GM19025 (cell line): ENCODE data around the gene FAM187B.

Experiments
- ATAC-seq: cut with Tn5 transposase; IDR thresholded peaks from one replicate; pipeline ENCODE4 v1.9.1; 2021; ENCODE audit warnings: mild to moderate bottlenecking, low read depth, moderate library complexity; ENCODE audit not compliant: unreplicated experiment

Gene FAM187B

GRCh38 chr19:35194012-35194984 is 34.2 kb downstream of the FAM187B start:
- ATAC-seq = no peak

- ATAC-seq = no peak
Measured at GRCh38 chr19:35184884-35185283, 43.7 kb downstream of the FAM187B start.

- ATAC-seq = no peak
Measured at GRCh38 chr19:35184267-35184666, 44.3 kb downstream of the FAM187B start.

GRCh38 chr19:35181387-35181786 is 47.2 kb downstream of the FAM187B start:
- no peak for ATAC-seq

- ATAC-seq = no peak
Measured at GRCh38 chr19:35179830-35180229, 48.7 kb downstream of the FAM187B start.

GRCh38 chr19:35178701-35179100 is 49.8 kb downstream of the FAM187B start:
- no peak for ATAC-seq

GRCh38 chr19:35177377-35178274 is 50.9 kb downstream of the FAM187B start:
- ATAC-seq = no peak

GRCh38 chr19:35176181-35176570 is 52.4 kb downstream of the FAM187B start:
- ATAC-seq = no peak
